Measurements from ENCODE around the gene WFDC12. TPM values are rescaled to one million over a fixed set of nuclear protein-coding genes. Genes with fewer than 3 reads are reported as not detected.
"Not testable (repeated sequence)": the region's sequence is repeated elsewhere in the genome, so short reads cannot be mapped to it uniquely, and the experiment has no call there.

Gene WFDC12
- total RNA-seq, 1 donor from 2014 or later = not detected

DNA sequence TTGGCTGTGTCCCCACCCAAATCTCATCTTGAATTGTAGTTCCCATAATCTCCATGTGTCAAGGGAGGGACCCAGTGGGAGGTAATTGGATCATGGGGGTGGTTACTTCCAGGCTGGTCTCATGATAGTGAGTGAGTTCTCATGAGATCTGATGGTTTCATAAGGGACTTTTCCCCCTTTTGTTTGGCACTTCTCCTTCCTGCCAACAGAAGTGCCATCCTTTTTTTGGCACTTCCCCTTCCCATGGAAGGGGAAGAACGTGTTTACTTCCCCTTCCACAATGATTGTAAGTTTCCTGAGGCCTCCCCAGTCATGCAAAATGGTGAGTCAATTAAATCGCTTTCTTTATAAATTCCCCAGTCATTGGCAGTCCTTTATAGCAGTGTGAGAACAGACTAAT lies 32.4 kb upstream of the WFDC12 start:
- TF ChIP-seq CTCF (IDR thresholded peaks at IDR 0.05; ENCODE audit: partially characterized antibody, unreplicated experiment) = no peak
- Mint-ChIP-seq H3K4me1 (ENCODE audit: low read depth, unreplicated experiment) (no peaks in the 10 kb centered on the region), H3K4me3 (ENCODE audit: unreplicated experiment) (no peak overlapping the region), H3K36me3 (ENCODE audit: unreplicated experiment) (no peaks in the 10 kb centered on the region), H3K27ac (ENCODE audit: unreplicated experiment) (no peak overlapping the region), H3K9me3 (ENCODE audit: unreplicated experiment) (peaks cover 9% of the 10 kb centered on the region), H3K27me3 (ENCODE audit: unreplicated experiment) (peaks cover 2% of the 10 kb centered on the region)
- no peak for DNase-seq

GRCh38 chr20:45154794-45155193 lies 30.5 kb upstream of the WFDC12 start:
- H3K27ac Mint-ChIP-seq (ENCODE audit: unreplicated experiment); DNase-seq; H3K4me3 Mint-ChIP-seq (ENCODE audit: unreplicated experiment); H3K4me1 Mint-ChIP-seq (ENCODE audit: low read depth, unreplicated experiment); H3K36me3 Mint-ChIP-seq (ENCODE audit: unreplicated experiment); H3K27me3 Mint-ChIP-seq (ENCODE audit: unreplicated experiment); H3K9me3 Mint-ChIP-seq (ENCODE audit: unreplicated experiment): not testable (repeated sequence)

- H3K27me3 Mint-ChIP-seq (ENCODE audit: unreplicated experiment) = peaks cover 4% of the 10 kb centered on the region
- no peaks in the 10 kb centered on the region for H3K4me1 Mint-ChIP-seq (ENCODE audit: low read depth, unreplicated experiment)
- H3K4me3 Mint-ChIP-seq (ENCODE audit: unreplicated experiment) = no peak overlapping the region
- no peak overlapping the region for H3K27ac Mint-ChIP-seq (ENCODE audit: unreplicated experiment)
- H3K9me3 Mint-ChIP-seq (ENCODE audit: unreplicated experiment) = peaks cover 7% of the 10 kb centered on the region
- no peaks in the 10 kb centered on the region for H3K36me3 Mint-ChIP-seq (ENCODE audit: unreplicated experiment)
- no peak for DNase-seq
- no peak for TF ChIP-seq CTCF (IDR thresholded peaks at IDR 0.05; ENCODE audit: partially characterized antibody, unreplicated experiment)
Observed at GRCh38 chr20:45154183-45154582, 29.9 kb upstream of the WFDC12 start.

DNA sequence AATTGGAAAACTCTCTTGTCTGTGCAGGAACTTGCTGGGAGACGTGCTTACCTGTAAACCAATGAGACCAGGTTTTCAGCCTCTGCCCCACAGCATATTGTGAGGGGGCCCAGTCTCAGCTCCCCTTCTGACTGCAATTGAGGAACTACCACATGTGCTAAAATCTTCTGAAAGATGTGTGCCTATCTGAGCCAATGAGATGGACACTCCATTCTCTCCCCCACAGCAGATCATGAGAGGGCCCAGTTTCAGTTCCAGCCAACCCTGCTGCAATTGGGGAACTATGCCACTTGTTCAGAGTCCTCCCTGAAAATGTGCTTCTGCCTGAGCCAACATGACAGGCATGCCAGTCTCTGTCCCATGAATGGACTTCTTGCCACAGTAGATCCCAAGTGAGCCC lies 29.5 kb upstream of the WFDC12 start:
- Mint-ChIP-seq H3K36me3 (ENCODE audit: unreplicated experiment) (no peaks in the 10 kb centered on the region), H3K9me3 (ENCODE audit: unreplicated experiment) (peaks cover 4% of the 10 kb centered on the region), H3K4me3 (ENCODE audit: unreplicated experiment) (no peak overlapping the region), H3K4me1 (ENCODE audit: low read depth, unreplicated experiment) (no peaks in the 10 kb centered on the region), H3K27me3 (ENCODE audit: unreplicated experiment) (peaks cover 4% of the 10 kb centered on the region), H3K27ac (ENCODE audit: unreplicated experiment) (no peak overlapping the region)
- DNase-seq = no peak
- TF ChIP-seq CTCF (IDR thresholded peaks at IDR 0.05; ENCODE audit: partially characterized antibody, unreplicated experiment) = no peak

DNA sequence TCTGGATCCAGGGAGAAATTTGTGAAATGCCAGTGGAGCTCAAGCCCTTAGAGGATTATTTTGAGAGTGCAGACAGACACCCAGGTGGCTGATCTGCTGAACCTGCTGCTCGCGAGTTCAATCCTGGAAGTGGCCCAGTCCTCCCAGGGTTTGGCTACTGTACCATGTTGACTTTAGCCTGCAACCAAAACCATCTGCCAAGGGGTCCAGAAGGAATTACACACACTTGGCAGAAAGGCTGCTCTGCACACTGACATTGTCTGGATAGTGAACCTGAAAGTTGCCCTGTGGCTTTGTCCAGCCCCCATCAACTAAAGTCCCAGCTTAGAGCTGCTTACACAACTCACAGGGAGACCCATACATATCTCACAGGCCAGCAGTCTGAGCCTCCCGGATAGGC lies 28.9 kb upstream of the WFDC12 start:
- H3K36me3 Mint-ChIP-seq (ENCODE audit: unreplicated experiment) = no peaks in the 10 kb centered on the region
- no peak for TF ChIP-seq CTCF (IDR thresholded peaks at IDR 0.05; ENCODE audit: partially characterized antibody, unreplicated experiment)
- DNase-seq = no peak
- peaks cover 2% of the 10 kb centered on the region for H3K9me3 Mint-ChIP-seq (ENCODE audit: unreplicated experiment)
- no peaks in the 10 kb centered on the region for H3K4me1 Mint-ChIP-seq (ENCODE audit: low read depth, unreplicated experiment)
- H3K27me3 Mint-ChIP-seq (ENCODE audit: unreplicated experiment) = peaks cover 4% of the 10 kb centered on the region
- no peak overlapping the region for H3K4me3 Mint-ChIP-seq (ENCODE audit: unreplicated experiment)
- no peak overlapping the region for H3K27ac Mint-ChIP-seq (ENCODE audit: unreplicated experiment)

- Mint-ChIP-seq H3K27ac (ENCODE audit: unreplicated experiment) (no peak overlapping the region), H3K36me3 (ENCODE audit: unreplicated experiment) (no peaks in the 10 kb centered on the region), H3K4me3 (ENCODE audit: unreplicated experiment) (no peak overlapping the region), H3K4me1 (ENCODE audit: low read depth, unreplicated experiment) (no peaks in the 10 kb centered on the region), H3K9me3 (ENCODE audit: unreplicated experiment) (peaks cover 2% of the 10 kb centered on the region), H3K27me3 (ENCODE audit: unreplicated experiment) (peaks cover 4% of the 10 kb centered on the region)
- no peak for TF ChIP-seq CTCF (IDR thresholded peaks at IDR 0.05; ENCODE audit: partially characterized antibody, unreplicated experiment)
- no peak for DNase-seq
Observed at GRCh38 chr20:45152405-45152804, 28.1 kb upstream of the WFDC12 start.

Measured in glutamatergic neuron (in vitro differentiated cells).